K562 treated with DMSO at 1 percent for 24 hours (cell line): ENCODE data around the gene KLF11. TPM values are rescaled to one million over a fixed set of nuclear protein-coding genes. Genes with fewer than 3 reads are reported as not detected.

Experiments used
- total RNA-seq: library from RNA; unstranded; fragments of 300-600 nt; gene quantifications from 2 replicates; pipeline ENCODE4 v1.2.3, GENCODE V29; 2022; ENCODE audit warnings: low read depth; ENCODE audit not compliant: insufficient read depth

The KLF11 gene
- 4.8 and 5.1 TPM in 2 replicates for total RNA-seq

DNA sequence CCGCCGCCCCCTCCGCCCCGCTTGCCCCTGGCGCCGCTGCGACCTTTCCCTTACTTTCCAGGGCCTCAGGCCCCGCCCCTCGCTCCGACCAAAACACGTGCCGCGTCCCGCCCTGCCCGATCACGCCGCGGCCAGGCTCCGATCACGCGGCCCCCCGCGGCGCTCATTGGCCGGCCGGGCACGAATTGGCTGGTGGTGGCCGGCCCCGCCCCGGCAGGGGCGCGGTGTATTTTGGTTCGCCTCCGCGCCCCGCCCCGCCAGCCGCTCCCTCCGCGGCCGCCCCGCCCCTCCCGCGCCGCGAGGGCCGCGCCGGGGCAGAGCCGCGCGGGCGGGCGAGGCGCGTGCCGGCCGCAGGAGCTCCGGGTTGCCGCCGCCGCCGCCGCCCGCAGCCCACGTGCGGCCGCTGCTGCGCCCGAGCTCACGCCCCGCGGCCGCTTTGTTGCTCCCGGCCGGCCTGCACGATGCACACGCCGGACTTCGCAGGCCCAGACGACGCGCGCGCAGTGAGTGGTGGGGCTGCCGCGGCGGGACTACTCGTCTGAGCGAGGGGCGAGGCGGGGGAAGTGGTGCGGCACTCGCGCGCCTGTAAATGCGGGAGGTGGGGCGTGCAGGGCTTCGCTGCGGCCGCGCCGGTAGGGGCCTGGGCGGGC, at the start of gene KLF11:
TSS of gene KLF11 (plus strand) at position 295 of the 650 bp plus-strand sequence. CDS start at position 462, 167 bp downstream.

GRCh38 chr2:10079870-10080535, 36.7 kb downstream of the KLF11 start, which contains the start of gene CYS1:
TSS of gene CYS1 (minus strand) at chr2:10080411. CDS start at chr2:10080223, 188 bp downstream.

Other genes with a start within 250 kb of the KLF11 start
- 7.1 and 8.9 TPM in 2 replicates for gene TAF1B, start 200.1 kb upstream of the KLF11 start, total RNA-seq
- 5.1 and 5.4 TPM in 2 replicates for gene GRHL1, start 91.9 kb upstream of the KLF11 start, total RNA-seq
- not detected in 2 replicates for gene CYS1, start 36.9 kb downstream of the KLF11 start, total RNA-seq
- gene RRM2, start 79.2 kb downstream of the KLF11 start, total RNA-seq: 113 and 119 TPM in 2 replicates